ENCODE measurements around the gene ECI2. TPM values are rescaled to one million over a fixed set of nuclear protein-coding genes. Genes with fewer than 3 reads are reported as not detected.
A peak's percentile ranks its signal among the peaks of the same experiment; 100 is the strongest.

Gene ECI2
- total and polyA plus RNA-seq, 2 of the 13 experiments (the other 11 are each of a cell fraction or from before 2014, with no cell fraction given) = 78.5 to 228 TPM

DNA sequence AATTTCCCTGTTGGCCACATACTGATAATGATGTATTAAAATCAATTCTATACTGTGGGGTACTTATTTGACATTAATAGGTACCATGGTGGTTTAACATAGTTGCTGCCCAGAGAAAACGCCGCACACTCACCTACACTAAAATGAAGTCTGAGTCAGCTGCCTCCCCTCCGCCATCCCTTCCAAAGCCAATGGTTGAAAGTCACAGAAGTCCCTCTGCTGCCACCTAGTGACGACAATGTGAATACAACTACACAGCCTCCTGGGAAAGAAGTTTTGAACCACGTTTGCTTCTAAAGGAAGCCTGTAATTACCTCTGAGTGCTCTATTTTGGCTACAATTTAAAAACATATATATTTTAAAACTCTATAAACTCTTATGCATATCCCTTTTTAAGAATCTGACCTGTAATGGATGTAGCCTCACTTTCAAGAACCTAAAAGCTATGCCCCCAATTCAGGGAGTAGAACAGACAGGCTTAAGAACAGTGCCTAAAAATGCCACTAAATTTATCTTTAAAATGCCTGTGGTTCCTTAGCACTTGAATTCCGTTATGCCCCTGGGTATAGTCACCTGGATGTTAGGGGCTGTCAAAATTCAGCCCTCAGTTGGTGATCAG, 20.6 kb upstream of the ECI2 start (continued):
- TF ChIP-seq, protein P1, sequence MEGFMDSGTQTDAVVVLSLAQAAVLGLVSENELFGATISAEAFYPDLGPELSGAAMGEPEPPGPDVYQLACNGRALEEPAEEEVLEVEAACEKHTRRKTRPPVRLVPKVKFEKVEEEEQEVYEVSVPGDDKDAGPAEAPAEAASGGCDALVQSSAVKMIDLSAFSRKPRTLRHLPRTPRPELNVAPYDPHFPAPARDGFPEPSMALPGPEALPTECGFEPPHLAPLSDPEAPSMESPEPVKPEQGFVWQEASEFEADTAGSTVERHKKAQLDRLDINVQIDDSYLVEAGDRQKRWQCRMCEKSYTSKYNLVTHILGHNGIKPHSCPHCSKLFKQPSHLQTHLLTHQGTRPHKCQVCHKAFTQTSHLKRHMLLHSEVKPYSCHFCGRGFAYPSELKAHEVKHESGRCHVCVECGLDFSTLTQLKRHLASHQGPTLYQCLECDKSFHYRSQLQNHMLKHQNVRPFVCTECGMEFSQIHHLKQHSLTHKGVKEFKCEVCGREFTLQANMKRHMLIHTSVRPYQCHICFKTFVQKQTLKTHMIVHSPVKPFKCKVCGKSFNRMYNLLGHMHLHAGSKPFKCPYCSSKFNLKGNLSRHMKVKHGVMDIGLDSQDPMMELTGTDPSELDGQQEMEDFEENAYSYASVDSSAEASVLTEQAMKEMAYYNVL (CRISPR knock-in tag; IDR thresholded peaks at IDR 0.05; ENCODE audit: borderline replicate concordance) = no peak
- no peak for TF ChIP-seq ZNF607 (CRISPR knock-in tag; IDR thresholded peaks at IDR 0.05; ENCODE audit: borderline replicate concordance)
- TF ChIP-seq ZBTB20 (CRISPR knock-in tag; IDR thresholded peaks at IDR 0.05; ENCODE audit: borderline replicate concordance, low read depth) = no peak
- TF ChIP-seq ZNF572 (CRISPR knock-in tag; IDR thresholded peaks at IDR 0.05) = no peak
- TF ChIP-seq ZNF12 (CRISPR knock-in tag; IDR thresholded peaks at IDR 0.05) = 0 out of 2 replicates have a peak, but pooled peaks have one; percentile 21
- no peak for TF ChIP-seq BRD4 (CRISPR knock-in tag; IDR thresholded peaks at IDR 0.05)
- no peak for TF ChIP-seq RFX5 (IDR thresholded peaks at IDR 0.05; ENCODE audit: low read depth, low read length)
- TF ChIP-seq, protein P2, sequence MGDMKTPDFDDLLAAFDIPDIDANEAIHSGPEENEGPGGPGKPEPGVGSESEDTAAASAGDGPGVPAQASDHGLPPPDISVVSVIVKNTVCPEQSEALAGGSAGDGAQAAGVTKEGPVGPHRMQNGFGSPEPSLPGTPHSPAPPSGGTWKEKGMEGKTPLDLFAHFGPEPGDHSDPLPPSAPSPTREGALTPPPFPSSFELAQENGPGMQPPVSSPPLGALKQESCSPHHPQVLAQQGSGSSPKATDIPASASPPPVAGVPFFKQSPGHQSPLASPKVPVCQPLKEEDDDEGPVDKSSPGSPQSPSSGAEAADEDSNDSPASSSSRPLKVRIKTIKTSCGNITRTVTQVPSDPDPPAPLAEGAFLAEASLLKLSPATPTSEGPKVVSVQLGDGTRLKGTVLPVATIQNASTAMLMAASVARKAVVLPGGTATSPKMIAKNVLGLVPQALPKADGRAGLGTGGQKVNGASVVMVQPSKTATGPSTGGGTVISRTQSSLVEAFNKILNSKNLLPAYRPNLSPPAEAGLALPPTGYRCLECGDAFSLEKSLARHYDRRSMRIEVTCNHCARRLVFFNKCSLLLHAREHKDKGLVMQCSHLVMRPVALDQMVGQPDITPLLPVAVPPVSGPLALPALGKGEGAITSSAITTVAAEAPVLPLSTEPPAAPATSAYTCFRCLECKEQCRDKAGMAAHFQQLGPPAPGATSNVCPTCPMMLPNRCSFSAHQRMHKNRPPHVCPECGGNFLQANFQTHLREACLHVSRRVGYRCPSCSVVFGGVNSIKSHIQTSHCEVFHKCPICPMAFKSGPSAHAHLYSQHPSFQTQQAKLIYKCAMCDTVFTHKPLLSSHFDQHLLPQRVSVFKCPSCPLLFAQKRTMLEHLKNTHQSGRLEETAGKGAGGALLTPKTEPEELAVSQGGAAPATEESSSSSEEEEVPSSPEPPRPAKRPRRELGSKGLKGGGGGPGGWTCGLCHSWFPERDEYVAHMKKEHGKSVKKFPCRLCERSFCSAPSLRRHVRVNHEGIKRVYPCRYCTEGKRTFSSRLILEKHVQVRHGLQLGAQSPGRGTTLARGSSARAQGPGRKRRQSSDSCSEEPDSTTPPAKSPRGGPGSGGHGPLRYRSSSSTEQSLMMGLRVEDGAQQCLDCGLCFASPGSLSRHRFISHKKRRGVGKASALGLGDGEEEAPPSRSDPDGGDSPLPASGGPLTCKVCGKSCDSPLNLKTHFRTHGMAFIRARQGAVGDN (CRISPR knock-in tag; IDR thresholded peaks at IDR 0.05) = no peak
- no peak for TF ChIP-seq CBFB (CRISPR knock-in tag; IDR thresholded peaks at IDR 0.05)
- TF ChIP-seq, protein P3, sequence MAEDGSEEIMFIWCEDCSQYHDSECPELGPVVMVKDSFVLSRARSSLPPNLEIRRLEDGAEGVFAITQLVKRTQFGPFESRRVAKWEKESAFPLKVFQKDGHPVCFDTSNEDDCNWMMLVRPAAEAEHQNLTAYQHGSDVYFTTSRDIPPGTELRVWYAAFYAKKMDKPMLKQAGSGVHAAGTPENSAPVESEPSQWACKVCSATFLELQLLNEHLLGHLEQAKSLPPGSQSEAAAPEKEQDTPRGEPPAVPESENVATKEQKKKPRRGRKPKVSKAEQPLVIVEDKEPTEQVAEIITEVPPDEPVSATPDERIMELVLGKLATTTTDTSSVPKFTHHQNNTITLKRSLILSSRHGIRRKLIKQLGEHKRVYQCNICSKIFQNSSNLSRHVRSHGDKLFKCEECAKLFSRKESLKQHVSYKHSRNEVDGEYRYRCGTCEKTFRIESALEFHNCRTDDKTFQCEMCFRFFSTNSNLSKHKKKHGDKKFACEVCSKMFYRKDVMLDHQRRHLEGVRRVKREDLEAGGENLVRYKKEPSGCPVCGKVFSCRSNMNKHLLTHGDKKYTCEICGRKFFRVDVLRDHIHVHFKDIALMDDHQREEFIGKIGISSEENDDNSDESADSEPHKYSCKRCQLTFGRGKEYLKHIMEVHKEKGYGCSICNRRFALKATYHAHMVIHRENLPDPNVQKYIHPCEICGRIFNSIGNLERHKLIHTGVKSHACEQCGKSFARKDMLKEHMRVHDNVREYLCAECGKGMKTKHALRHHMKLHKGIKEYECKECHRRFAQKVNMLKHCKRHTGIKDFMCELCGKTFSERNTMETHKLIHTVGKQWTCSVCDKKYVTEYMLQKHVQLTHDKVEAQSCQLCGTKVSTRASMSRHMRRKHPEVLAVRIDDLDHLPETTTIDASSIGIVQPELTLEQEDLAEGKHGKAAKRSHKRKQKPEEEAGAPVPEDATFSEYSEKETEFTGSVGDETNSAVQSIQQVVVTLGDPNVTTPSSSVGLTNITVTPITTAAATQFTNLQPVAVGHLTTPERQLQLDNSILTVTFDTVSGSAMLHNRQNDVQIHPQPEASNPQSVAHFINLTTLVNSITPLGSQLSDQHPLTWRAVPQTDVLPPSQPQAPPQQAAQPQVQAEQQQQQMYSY (CRISPR knock-in tag; IDR thresholded peaks at IDR 0.05) = no peak
- no peak for TF ChIP-seq SRF (IDR thresholded peaks at IDR 0.05; ENCODE audit: low read depth, low read length)
- no peak for TF ChIP-seq ZNF251 (CRISPR knock-in tag; IDR thresholded peaks at IDR 0.05)
- no peak for TF ChIP-seq ZNF703 (CRISPR knock-in tag; IDR thresholded peaks at IDR 0.05; ENCODE audit: borderline replicate concordance)
- TF ChIP-seq, protein P4, sequence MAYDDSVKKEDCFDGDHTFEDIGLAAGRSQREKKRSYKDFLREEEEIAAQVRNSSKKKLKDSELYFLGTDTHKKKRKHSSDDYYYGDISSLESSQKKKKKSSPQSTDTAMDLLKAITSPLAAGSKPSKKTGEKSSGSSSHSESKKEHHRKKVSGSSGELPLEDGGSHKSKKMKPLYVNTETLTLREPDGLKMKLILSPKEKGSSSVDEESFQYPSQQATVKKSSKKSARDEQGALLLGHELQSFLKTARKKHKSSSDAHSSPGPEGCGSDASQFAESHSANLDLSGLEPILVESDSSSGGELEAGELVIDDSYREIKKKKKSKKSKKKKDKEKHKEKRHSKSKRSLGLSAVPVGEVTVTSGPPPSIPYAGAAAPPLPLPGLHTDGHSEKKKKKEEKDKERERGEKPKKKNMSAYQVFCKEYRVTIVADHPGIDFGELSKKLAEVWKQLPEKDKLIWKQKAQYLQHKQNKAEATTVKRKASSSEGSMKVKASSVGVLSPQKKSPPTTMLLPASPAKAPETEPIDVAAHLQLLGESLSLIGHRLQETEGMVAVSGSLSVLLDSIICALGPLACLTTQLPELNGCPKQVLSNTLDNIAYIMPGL (CRISPR knock-in tag; IDR thresholded peaks at IDR 0.05; ENCODE audit: borderline replicate concordance in 1 of 2, low read depth in 1 of 2) = peak in 1 of 2 experiments; percentile 62; a peak in 1 of 4 replicates
- TF ChIP-seq ZNF841 (CRISPR knock-in tag; IDR thresholded peaks at IDR 0.05; ENCODE audit: borderline replicate concordance) = no peak
- no peak for TF ChIP-seq NFIC (IDR thresholded peaks at IDR 0.05; ENCODE audit: low read length)
- TF ChIP-seq SMAD9 (CRISPR knock-in tag; IDR thresholded peaks at IDR 0.05) = no peak

Data from HepG2 (cell line).